Measurements from ENCODE around the gene GPBP1L1. TPM values are rescaled to one million over a fixed set of nuclear protein-coding genes. Genes with fewer than 3 reads are reported as not detected.

Gene GPBP1L1
- total RNA-seq, 4 donors from 2014 or later, result 98.6 to 147 (median 115) TPM

- Histone ChIP-seq H3K9me3 (no peaks in the 10 kb centered on the region), H3K4me3 (no peak overlapping the region), H3K4me1 (peaks cover 0 to 24% (median 0%) of the 10 kb centered on the region in 3 donors), H3K36me3 (peaks cover 0 to 52% of the 10 kb centered on the region in 2 donors), H3K27ac (no peak overlapping the region), H3K27me3 (no peaks in the 10 kb centered on the region)
- no peak for TF ChIP-seq CTCF (IDR thresholded peaks at IDR 0.05)
- no peak for TF ChIP-seq EP300 (IDR thresholded peaks at IDR 0.05)
- TF ChIP-seq POLR2AphosphoS5 (IDR thresholded peaks at IDR 0.05), result no peak
- ATAC-seq, result no peak
- WGBS, 2 donors (ENCODE audit: low coverage in 1 of 2), result 77 to 84% methylated on average over 2 to 4 of the region's 4 CpGs
Measured at GRCh38 chr1:45594412-45594811, 91.9 kb downstream of the GPBP1L1 start.

- peaks cover 0 to 52% (median 9%) of the 10 kb centered on the region in 3 donors for H3K4me1 ChIP-seq
- TF ChIP-seq POLR2AphosphoS5 (IDR thresholded peaks at IDR 0.05) (no peak), EP300 (IDR thresholded peaks at IDR 0.05) (no peak), POLR2A (IDR thresholded peaks at IDR 0.05) (no peak), CTCF (IDR thresholded peaks at IDR 0.05) (no peak)
- H3K27ac ChIP-seq, result no peak overlapping the region
- H3K27me3 ChIP-seq, result no peaks in the 10 kb centered on the region
- no peak overlapping the region for H3K4me3 ChIP-seq
- peaks cover 0 to 36% of the 10 kb centered on the region in 2 donors for H3K36me3 ChIP-seq
- no peaks in the 10 kb centered on the region for H3K9me3 ChIP-seq
- no peak for ATAC-seq
- 33 to 43% methylated on average over 1 of the region's 1 CpG for WGBS, 2 donors (ENCODE audit: low coverage in 1 of 2)
Measured at GRCh38 chr1:45589861-45590260, 96.5 kb downstream of the GPBP1L1 start.

GRCh38 chr1:45586769-45587168 lies 99.6 kb downstream of the GPBP1L1 start:
- no peak for ATAC-seq
- Histone ChIP-seq H3K27me3 (no peaks in the 10 kb centered on the region), H3K27ac (peak overlapping the region in 1 of 4 donors; percentile 20), H3K9me3 (no peaks in the 10 kb centered on the region), H3K4me3 (no peak overlapping the region), H3K4me1 (peaks cover 0 to 61% (median 13%) of the 10 kb centered on the region in 3 donors), H3K36me3 (peaks cover 0 to 7% of the 10 kb centered on the region in 2 donors)
- TF ChIP-seq EP300 (IDR thresholded peaks at IDR 0.05), result no peak
- TF ChIP-seq CTCF (IDR thresholded peaks at IDR 0.05), result no peak
- TF ChIP-seq POLR2AphosphoS5 (IDR thresholded peaks at IDR 0.05), result no peak
- TF ChIP-seq POLR2A (IDR thresholded peaks at IDR 0.05), result no peak
- 69 to 73% methylated on average over 4 of the region's 4 CpGs for WGBS, 2 donors (ENCODE audit: low coverage in 1 of 2)

- H3K4me3 ChIP-seq, result peak overlapping the region; percentile 83 to 89
- H3K4me1 ChIP-seq, result peaks cover 0 to 49% (median 13%) of the 10 kb centered on the region in 3 donors
- ATAC-seq, result no peak
- H3K36me3 ChIP-seq, result no peaks in the 10 kb centered on the region
- H3K9me3 ChIP-seq, result no peaks in the 10 kb centered on the region
- H3K27ac ChIP-seq, result peak overlapping the region in 3 of 4 donors; percentile 92 to 95 (median 94)
- 14 to 27% methylated on average over 3 to 6 of the region's 7 CpGs for WGBS, 2 donors (ENCODE audit: low coverage in 1 of 2)
- no peak for TF ChIP-seq CTCF (IDR thresholded peaks at IDR 0.05)
- no peak for TF ChIP-seq EP300 (IDR thresholded peaks at IDR 0.05)
- TF ChIP-seq POLR2A (IDR thresholded peaks at IDR 0.05), result no peak
- no peak for TF ChIP-seq POLR2AphosphoS5 (IDR thresholded peaks at IDR 0.05)
- no peaks in the 10 kb centered on the region for H3K27me3 ChIP-seq
Measured at GRCh38 chr1:45585496-45586075, 100.7 kb downstream of the GPBP1L1 start.

GRCh38 chr1:45585110-45585426 lies 101.3 kb downstream of the GPBP1L1 start:
- Histone ChIP-seq H3K36me3 (no peaks in the 10 kb centered on the region), H3K9me3 (no peaks in the 10 kb centered on the region), H3K27me3 (no peaks in the 10 kb centered on the region), H3K4me1 (peaks cover 0 to 47% (median 13%) of the 10 kb centered on the region in 3 donors), H3K4me3 (peak overlapping the region; percentile 83 to 89), H3K27ac (peak overlapping the region in 3 of 4 donors; percentile 92 to 95 (median 94))
- WGBS, 2 donors (ENCODE audit: low coverage in 1 of 2), result 0% methylated on average over 4 to 5 of the region's 5 CpGs
- TF ChIP-seq CTCF (IDR thresholded peaks at IDR 0.05) (no peak), EP300 (IDR thresholded peaks at IDR 0.05) (no peak), POLR2AphosphoS5 (IDR thresholded peaks at IDR 0.05) (no peak), POLR2A (IDR thresholded peaks at IDR 0.05) (no peak)
- no peak for ATAC-seq
